GM18519 (cell line): ENCODE results near the gene NCEH1.
A peak's percentile ranks its signal among the peaks of the same experiment; 100 is the strongest.
"Not testable (repeated sequence)": the region's sequence is repeated elsewhere in the genome, so short reads cannot be mapped to it uniquely, and the experiment has no call there.

Experiments used
- ATAC-seq: cut with Tn5 transposase; IDR thresholded peaks from one replicate; pipeline ENCODE4 v1.9.1; 2021; ENCODE audit warnings: mild to moderate bottlenecking, moderate library complexity; ENCODE audit not compliant: unreplicated experiment, low FRiP score

Gene NCEH1

GRCh38 chr3:172680684-172681083, 30.2 kb downstream of the NCEH1 start:
- no peak for ATAC-seq

- no peak for ATAC-seq
These were observed 31.3 kb downstream of the NCEH1 start for GRCh38 chr3:172679599-172679998.

GRCh38 chr3:172678068-172678467, 32.8 kb downstream of the NCEH1 start:
- no peak for ATAC-seq

GRCh38 chr3:172676196-172676922, 34.5 kb downstream of the NCEH1 start:
- ATAC-seq: no peak

- no peak for ATAC-seq
These were observed 35.2 kb downstream of the NCEH1 start for GRCh38 chr3:172675441-172676193.

- peak; percentile 81 for ATAC-seq
These were observed 37.6 kb downstream of the NCEH1 start for GRCh38 chr3:172673210-172673679.

GRCh38 chr3:172669021-172669420, 41.8 kb downstream of the NCEH1 start:
- no peak for ATAC-seq

- ATAC-seq: peak; percentile 96
These were observed 43.8 kb downstream of the NCEH1 start for GRCh38 chr3:172666873-172667694.

GRCh38 chr3:172666181-172666872, 44.5 kb downstream of the NCEH1 start:
- no peak for ATAC-seq

GRCh38 chr3:172665510-172665909, 45.4 kb downstream of the NCEH1 start:
- not testable (repeated sequence) for ATAC-seq

GRCh38 chr3:172660421-172660820, 50.4 kb downstream of the NCEH1 start:
- ATAC-seq: not testable (repeated sequence)

- no peak for ATAC-seq
These were observed 51.4 kb downstream of the NCEH1 start for GRCh38 chr3:172659246-172660002.

GRCh38 chr3:172658344-172659245, 52.3 kb downstream of the NCEH1 start:
- no peak for ATAC-seq

- ATAC-seq: no peak
These were observed 54.3 kb downstream of the NCEH1 start for GRCh38 chr3:172656602-172657001.

GRCh38 chr3:172655388-172655787, 55.5 kb downstream of the NCEH1 start:
- no peak for ATAC-seq

GRCh38 chr3:172654470-172654869, 56.4 kb downstream of the NCEH1 start:
- no peak for ATAC-seq

- ATAC-seq: no peak
These were observed 57.8 kb downstream of the NCEH1 start for GRCh38 chr3:172653004-172653572.

GRCh38 chr3:172651936-172652625, 58.8 kb downstream of the NCEH1 start:
- no peak for ATAC-seq
